ENCODE results near the gene N4BP2.

N4BP2 gene

DNA sequence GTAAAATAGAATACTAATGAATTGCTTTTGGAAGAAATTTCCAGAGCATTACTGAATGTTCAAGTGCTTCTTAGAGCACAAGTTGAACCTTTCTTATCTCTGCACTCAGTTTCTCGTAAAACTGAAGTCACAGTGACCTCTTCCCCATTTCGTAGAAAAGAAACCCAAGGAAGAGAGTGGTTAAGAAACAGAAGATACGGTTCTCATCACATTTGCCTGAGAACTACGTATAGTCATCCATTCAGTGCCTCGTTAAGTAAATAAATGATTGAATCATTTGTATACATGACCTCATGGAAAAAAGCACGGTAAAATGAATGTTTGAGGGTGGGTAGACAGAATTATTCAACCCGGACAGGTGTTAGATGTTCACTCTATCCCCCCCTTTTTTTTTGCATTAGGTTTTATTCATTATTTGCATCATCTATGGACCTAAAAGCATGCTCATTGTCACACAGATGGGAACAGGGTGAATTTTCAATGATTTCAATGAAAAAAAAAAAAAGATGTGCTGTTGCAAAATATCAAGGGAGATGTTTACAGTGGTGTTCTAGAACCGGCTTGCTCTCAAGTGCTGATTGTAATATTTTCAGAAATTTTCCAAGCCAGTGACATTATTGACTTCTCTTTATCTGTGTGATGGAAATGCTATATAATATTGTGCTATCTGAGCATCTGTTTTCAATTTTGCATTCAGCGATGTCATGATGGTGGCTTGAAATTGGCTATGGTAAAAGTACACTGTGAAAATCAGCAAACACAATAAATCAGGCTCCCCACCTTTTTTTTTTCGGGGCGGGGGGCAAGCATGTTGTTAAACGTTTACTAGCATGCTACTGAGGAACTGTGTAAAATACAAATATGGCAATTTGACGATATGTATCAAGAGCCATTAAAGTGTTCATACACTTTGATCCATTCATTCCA lies 144.5 kb downstream of the N4BP2 start:
- DNase-seq: no peak
- TF ChIP-seq, protein P1, sequence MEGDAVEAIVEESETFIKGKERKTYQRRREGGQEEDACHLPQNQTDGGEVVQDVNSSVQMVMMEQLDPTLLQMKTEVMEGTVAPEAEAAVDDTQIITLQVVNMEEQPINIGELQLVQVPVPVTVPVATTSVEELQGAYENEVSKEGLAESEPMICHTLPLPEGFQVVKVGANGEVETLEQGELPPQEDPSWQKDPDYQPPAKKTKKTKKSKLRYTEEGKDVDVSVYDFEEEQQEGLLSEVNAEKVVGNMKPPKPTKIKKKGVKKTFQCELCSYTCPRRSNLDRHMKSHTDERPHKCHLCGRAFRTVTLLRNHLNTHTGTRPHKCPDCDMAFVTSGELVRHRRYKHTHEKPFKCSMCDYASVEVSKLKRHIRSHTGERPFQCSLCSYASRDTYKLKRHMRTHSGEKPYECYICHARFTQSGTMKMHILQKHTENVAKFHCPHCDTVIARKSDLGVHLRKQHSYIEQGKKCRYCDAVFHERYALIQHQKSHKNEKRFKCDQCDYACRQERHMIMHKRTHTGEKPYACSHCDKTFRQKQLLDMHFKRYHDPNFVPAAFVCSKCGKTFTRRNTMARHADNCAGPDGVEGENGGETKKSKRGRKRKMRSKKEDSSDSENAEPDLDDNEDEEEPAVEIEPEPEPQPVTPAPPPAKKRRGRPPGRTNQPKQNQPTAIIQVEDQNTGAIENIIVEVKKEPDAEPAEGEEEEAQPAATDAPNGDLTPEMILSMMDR (IDR thresholded peaks at IDR 0.05): no peak
- Mint-ChIP-seq H3K36me3 (ENCODE audit: low read depth) (no peaks in the 10 kb centered on the region), H3K27ac (no peak overlapping the region), H3K27me3 (ENCODE audit: low read depth, poor library complexity) (peaks cover 2% of the 10 kb centered on the region), H3K4me3 (no peak overlapping the region), H3K4me1 (peaks cover 55% of the 10 kb centered on the region), H3K9me3 (no peaks in the 10 kb centered on the region)

DNA sequence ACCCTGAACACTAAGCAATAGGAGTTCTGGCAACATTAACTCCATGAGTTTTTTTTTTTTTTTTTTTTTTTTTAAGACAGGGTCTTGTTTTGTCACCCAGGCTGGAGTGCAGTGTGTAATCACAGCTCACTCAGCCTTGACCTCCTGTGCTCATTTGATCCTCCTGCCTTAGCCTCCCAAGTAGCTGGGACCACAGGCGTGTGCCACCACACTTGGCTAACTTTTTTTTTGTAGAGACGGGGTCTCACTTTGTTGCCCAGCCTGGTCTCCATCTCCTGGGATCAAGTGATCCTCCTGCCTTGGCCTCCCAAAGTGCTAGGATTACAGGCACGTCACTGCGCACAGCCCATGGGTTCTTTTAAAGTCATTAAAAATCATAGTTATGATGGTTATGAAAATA lies 145.2 kb downstream of the N4BP2 start:
- no peak overlapping the region for H3K27ac Mint-ChIP-seq
- peaks cover 2% of the 10 kb centered on the region for H3K27me3 Mint-ChIP-seq (ENCODE audit: low read depth, poor library complexity)
- DNase-seq: no peak
- H3K4me1 Mint-ChIP-seq: peaks cover 52% of the 10 kb centered on the region
- H3K36me3 Mint-ChIP-seq (ENCODE audit: low read depth): no peaks in the 10 kb centered on the region
- TF ChIP-seq, protein P1 (IDR thresholded peaks at IDR 0.05): no peak
- no peaks in the 10 kb centered on the region for H3K9me3 Mint-ChIP-seq
- H3K4me3 Mint-ChIP-seq: no peak overlapping the region

DNA sequence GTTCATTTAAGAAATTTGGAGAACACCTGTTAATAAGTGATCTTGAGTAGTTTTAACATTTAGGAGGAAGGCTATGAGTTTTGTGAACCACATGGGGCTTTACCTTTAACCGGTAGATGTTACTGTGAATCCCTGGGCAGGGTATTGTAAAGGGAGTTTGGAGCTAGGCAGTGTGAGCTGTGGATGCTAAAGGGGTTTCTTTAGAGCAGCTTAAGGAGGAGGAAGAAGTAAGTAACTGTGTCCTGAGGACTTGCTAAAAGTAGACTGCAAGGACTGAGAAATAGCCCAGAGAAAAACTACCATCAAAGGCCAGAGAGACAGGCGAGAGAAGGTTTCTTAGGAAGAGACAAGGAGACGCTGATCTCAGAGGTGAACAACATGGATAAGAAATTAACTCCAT lies 145.8 kb downstream of the N4BP2 start:
- Mint-ChIP-seq H3K36me3 (ENCODE audit: low read depth) (no peaks in the 10 kb centered on the region), H3K9me3 (no peaks in the 10 kb centered on the region), H3K4me1 (peaks cover 48% of the 10 kb centered on the region), H3K27me3 (ENCODE audit: low read depth, poor library complexity) (peaks cover 2% of the 10 kb centered on the region), H3K27ac (no peak overlapping the region), H3K4me3 (no peak overlapping the region)
- TF ChIP-seq, protein P1 (IDR thresholded peaks at IDR 0.05): no peak
- no peak for DNase-seq

DNA sequence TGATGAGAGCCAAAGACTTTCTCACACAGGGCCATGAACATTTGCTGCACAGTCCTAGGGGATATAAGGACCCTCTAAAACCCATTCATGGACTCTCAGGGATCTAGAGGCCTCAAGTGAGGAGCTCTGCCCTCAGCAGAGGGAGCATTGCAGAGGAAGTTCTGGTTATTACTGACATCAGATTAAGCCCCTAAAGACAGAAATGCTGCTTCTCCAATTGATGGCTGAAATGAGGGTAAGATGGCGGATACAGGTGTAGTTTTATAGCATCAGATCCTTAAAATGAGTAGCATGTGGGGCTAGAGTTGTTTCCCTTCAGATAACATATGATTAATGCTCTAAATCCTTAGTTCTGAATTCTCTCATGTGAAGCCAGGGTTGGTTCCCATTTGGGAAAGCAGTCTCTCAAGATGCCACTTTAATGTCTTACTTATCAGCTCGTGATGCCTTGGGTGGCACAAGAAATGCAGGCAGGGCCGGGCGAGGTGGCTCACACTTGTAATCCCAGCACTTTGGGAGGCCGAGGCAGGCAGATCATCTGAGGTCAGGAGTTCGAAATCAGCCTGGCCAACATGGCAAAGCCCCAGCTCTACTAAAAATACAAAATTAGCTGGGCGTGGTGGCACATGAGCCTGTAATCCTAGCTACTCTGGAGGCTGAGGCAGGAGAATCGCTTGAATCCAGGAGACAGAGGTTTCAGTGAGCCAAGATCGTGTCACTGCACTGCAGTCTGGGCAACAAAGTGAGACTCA lies 148.0 kb downstream of the N4BP2 start:
- TF ChIP-seq, protein P1 (IDR thresholded peaks at IDR 0.05): no peak
- no peak for DNase-seq
- Mint-ChIP-seq H3K27me3 (ENCODE audit: low read depth, poor library complexity) (peaks cover 2% of the 10 kb centered on the region), H3K27ac (peak overlapping the region; percentile 79), H3K9me3 (no peaks in the 10 kb centered on the region), H3K4me1 (peaks cover 27% of the 10 kb centered on the region), H3K36me3 (ENCODE audit: low read depth) (no peaks in the 10 kb centered on the region), H3K4me3 (no peak overlapping the region)

DNA sequence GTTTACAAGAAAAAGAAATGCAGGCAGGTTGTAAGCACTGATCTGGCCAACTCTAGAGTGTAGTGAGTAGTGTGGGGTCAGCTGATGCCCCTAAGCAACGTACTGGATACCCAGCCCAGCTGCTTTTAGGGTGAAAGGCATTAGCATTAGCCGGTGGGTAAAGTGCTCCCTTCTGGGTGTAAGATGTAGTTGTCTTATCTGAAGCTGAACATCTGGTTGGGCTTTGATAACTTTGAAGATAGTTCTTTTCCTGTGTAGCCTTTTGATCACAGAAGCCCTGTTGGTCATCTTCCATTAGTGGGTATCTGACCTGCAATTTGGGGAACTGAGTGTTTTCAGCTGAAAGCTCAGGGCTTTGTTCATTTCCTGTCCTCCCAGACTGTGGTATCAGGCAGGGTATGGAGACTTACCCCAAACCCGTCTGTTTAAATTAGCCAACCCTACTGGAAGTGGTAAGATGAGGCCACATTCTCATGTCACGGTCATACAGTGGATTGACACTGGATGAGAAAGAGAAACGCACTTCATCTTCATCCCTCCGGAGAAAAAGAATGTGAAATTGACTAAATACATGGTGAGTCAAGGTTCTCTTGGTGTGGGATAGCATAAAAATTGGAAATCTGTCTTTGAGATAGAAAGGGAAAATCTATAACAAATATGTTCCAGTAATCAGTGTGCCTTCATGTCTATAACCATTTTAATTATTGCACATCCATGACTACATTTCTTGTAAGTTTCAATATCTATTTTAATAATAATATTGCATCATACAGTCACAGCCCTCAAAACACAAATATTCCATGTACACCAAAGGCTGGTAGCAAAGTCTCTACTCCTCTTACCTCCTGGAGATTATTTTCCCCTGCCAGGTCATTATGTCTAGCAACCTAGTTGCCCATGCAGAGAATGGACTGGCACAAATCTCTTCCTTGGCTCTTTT lies 148.9 kb downstream of the N4BP2 start:
- no peak overlapping the region for H3K27ac Mint-ChIP-seq
- DNase-seq: no peak
- H3K27me3 Mint-ChIP-seq (ENCODE audit: low read depth, poor library complexity): peaks cover 2% of the 10 kb centered on the region
- TF ChIP-seq, protein P1 (IDR thresholded peaks at IDR 0.05): no peak
- H3K4me3 Mint-ChIP-seq: no peak overlapping the region
- peaks cover 20% of the 10 kb centered on the region for H3K4me1 Mint-ChIP-seq
- no peaks in the 10 kb centered on the region for H3K36me3 Mint-ChIP-seq (ENCODE audit: low read depth)
- H3K9me3 Mint-ChIP-seq: no peaks in the 10 kb centered on the region
